GM19468 (cell line): ENCODE data around the gene MYH7B.

ENCODE experiments used
- ATAC-seq: cut with Tn5 transposase; IDR thresholded peaks from one replicate; pipeline ENCODE4 v1.9.1; 2021; ENCODE audit warnings: mild to moderate bottlenecking, moderate library complexity, moderate number of reproducible peaks; ENCODE audit not compliant: unreplicated experiment; ENCODE audit errors: extremely low read depth

Gene MYH7B

DNA sequence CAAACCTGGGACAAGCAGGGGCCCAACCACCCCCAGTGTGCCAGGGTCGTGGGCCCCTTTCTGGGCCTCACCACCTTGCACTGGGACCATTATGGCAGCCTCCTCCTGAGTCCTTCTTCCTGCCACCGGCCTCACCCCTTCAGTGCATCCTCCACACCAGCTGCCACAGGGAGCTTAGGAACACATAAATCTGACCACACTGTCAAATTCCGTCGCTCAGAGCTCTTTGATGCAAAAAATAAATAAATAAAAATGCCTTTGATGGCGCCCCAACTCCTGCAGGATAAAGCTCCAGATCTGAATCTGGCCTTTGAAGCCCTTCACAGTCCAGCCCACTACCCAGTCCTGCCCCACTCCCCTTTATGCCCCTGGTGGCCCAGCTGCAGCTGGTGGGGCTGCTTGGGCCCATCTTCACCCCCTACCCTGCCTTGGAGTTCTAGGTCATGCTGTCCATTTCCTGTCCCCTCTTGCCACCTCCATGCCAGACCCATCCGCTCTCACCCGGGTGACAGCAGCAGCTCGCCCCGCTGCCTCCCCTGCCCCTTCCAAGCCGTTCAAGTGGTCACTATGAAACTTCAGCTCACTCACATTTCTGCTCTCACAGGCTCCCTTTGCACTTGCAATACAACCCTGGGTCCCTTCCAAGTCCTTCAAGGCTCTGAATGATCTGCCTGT lies 16.0 kb downstream of the MYH7B start:
- ATAC-seq, result no peak

DNA sequence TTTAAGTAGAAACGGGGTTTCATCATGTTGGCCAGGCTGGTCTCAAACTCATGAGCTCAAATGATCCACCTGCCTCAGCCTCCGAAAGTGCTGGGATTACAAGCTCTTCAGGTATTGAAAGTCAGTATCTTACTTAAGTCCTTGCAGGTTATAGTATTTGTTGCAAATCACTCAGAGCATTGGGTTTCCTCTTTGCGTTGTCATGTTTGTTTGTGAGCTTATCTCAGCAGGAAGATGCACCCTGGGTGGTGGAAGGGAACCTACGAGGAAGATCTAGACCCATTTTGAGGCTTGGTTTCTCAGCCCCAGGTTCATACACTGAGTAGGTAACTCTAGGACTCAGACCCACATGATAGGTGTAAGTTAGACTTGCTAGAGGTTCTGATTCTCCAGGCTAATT lies 18.6 kb downstream of the MYH7B start:
- no peak for ATAC-seq

DNA sequence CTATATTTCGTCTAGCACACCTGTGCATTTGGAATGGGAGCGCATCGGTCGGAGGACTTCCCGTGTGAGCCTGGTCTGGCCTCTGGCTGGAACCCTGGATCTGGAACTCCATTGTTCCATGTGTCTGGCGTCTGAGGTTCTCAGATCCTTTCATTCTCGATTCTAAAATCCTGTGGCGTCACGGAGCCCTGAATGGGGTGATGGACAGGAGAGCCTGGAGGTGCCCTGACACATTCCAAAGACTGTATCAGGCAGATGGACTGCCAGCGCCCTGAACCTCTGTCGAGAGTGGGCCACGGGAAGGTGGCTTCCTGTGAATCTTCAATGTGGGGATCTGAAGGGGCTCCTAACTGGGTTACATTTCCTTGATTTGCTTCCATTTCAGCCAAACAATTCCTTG lies 20.6 kb downstream of the MYH7B start:
- ATAC-seq, result no peak

DNA sequence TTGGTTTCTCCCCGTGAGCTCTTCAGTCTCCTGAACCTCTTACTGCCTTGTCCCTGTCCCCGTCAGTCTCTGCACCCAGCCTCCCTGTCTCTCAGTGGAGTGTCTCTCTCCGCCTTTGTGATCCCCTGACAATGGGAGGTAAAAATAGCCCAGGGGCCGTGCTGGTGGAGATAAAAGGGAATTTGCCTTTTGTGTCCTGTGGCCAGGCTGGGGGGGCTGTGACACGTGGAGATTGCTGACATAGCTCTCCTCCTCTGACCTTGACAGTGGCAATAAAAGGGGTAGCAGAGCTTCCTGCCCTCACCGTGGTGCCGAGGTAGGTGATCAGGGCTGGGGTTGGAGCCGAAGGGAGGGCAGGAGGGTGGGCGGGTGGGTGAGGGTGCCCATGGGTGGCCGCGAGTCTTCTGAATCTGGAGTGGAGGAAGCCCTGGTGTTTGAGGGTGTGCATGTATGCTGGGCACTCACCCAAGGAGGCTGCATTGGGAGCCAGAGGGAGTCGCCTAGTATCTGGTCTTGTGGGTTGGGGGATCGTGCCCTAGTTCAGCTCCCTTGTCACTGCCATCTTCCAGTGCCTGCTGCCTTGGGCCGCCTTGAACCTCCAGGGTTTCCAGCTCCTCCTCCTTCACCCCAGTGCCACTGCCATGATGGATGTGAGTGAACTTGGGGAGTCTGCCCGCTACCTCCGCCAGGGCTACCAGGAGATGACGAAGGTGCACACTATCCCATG lies 21.9 kb downstream of the MYH7B start:
- no peak for ATAC-seq

DNA sequence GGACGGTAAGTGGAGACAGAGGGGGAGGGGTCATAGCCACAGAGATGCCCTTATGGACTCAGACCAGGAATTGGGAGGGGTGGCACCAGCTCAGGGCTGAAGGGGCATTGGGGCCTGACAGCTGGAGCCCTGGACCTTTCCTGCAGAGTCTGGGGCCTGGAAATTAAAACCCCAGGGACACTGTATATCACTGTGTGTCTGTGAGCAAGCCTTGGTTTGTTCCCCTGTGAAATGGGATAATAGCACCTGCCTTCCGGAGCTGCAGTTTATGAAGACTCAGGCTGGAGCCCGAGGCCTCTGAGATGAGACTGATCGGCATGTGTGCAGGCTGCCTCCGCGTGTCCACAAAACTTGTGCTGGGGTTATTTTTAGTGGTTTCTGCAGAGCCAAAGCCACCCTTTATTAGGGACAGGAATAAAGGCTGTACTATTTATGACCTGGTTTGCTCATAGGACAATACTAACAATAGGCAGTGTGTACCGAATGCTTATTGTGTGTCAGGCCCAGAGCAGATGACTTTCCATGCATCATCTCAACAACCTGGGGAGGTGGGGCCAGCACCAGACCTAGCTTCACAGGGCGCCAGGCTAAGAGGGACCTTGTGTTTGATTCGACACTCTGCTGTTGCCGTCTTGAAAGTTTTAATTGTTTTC lies 22.6 kb downstream of the MYH7B start:
- no peak for ATAC-seq

DNA sequence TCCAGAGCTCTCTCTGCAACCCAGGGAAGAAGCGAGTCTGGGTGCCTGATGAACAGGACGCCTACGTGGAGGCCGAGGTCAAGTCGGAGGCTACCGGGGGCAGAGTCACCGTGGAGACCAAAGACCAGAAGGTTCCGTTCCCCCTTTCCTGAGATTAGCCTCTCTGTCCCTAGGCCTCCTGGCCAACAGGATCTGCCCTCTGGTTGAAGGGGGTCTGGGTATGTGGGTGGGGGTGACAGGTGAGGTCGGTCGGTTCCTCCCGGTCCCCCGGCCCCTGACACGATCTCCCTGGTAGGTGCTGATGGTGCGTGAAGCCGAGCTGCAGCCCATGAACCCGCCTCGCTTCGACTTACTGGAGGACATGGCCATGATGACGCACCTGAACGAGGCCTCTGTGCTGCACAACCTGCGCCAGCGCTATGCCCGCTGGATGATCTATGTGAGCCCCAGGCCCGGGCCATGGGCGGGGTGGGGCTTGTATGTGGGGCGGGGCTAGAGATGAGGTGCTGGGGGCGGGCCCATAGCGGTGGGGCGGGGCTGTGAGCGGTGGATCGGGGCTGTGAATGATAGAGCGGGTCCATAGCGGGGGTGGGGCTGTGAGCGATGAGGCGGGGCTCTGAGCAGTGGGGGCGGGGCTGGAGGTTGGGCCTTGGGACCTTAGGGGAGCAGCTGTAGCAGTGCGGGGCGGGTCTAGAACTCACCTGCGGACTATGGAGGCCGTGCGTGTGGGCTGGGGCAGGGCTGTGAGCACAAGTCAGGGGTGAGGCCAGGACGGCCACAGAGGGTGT lies 23.9 kb downstream of the MYH7B start:
- no peak for ATAC-seq

DNA sequence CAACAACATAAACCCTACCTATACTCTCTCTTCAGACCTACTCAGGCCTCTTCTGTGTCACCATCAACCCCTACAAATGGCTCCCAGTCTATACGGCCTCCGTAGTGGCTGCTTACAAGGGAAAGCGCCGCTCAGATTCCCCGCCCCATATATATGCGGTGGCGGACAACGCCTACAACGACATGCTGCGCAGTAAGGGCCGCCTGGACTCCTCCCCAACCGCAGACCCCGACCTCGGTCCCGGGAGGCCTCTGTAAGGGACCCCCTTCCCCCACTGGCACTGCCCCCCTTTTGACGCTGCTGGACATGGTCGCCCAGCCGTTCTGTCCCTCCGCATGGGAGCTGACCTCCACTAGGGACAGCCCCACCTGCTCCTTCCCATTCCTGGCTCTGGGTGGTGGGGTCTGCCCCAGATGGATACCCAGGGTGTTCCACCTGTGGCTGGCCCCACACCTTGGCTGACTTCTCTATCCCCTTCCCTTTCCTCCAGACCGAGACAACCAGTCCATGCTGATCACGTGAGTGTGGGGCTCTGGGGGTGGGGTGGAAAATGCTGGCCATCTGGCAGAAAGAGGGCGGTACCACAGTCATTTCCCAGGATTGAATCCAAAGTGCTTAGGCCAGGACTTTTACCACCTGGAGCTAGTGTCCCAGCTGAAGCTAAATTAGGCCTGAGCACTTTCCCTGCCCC lies 25.0 kb downstream of the MYH7B start:
- ATAC-seq, result no peak

DNA sequence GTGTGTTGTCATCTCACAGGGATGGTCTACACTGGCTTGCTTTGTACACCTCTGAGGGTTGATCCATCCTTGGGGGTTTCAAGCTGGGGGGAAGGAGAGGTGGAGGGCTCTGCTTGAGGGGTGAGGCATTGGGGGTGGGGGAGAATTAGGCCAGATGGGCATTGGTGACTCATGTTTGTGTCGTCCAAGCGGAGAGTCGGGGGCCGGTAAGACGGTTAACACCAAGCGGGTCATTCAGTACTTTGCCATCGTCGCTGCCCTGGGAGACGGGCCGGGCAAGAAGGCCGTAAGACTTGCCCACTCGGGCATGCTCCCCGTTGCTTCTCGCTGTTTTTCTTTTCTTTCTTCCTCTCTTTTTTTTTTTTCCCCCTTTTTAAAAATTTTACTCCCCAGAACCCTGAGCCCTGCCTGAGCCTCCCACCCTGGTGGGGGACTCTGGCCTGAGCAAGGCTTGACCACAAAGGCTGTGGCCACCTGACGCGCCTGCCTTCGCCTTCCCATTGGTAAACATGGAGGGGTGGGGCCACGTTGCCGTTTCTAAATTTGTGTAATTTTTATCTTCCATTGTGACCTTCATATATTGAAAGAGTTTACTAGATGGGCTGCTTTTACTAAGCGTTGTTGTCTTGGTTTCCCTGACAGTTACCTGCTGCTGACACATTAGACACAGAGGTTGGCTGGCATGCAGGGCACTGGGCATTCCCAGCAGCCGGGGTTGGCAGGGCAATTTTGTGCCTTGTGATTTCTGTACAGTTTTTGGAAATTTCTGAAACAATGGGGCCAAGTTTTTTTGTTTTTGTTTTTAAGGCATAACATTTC lies 26.8 kb downstream of the MYH7B start:
- ATAC-seq, result no peak

DNA sequence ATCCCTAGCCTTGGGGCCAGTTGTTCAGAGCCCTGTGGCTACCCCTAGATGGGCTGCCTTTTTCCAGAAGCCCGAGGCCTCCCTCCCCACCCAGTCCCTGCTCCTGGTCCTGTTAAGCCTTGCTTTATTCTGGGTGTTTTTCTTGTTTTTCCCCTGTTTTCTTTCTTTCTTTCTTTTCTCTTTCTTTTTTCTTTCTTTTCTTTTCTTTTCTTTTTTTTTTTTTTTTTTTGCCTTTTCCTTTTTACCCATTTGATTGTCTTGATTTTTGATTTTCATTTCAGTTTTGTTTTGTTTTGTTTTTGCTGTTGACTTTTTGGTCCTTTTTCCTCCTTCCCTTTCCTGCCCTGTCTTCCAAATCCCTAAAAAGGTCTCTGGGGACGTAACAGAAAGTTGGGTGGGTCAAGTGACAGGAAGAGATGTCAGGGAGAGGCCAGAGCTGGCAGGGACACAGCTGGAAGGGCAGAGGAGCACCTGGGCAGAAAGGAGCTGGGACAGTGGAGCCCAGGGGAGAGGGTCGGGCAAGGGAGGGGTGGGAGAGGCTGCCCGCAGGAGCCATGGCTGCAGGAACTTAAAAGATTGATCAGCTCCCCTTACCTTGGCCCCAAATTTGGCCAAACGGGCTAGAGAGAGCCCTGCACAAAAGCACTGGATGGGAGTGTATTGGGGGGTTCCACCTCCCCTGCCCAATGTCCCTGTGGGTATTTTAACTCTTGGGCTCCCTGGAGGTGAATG lies 27.6 kb downstream of the MYH7B start:
- no peak for ATAC-seq

DNA sequence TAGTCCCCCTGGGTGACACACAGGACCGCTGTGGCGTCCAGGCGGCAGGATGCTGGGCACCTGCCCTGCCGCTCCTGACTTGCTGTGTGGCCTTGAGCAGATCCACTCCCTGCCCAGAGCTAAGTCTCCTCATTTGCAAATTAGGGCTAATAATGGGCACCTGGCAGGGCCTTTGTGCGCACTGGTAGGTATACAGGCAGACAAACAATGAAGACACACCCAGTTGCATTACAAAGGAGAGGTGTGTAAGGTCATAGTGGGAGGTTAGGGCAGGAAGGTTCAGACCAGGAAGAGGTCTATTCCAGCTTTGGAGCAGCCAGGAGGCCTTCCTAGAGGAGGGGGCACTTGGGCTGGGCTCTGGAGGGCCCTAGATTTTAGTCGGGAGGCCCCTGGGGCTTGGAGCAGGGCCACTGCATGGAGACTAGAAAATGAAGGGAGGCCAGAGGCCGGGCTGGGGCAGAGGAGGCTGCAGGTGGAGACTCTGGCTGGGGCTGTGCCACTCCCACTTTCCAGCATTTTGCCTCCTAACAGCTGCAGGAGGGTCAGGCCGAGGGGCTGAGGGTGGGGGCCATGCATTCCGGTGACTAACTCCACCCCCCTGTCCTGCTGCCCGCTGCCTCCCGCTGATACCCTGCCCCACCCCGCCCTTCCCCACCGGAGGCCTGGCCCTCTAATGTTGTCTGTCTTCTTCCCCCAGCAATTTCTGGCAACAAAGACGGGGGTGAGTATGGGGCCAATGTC lies 28.5 kb downstream of the MYH7B start:
- no peak for ATAC-seq

DNA sequence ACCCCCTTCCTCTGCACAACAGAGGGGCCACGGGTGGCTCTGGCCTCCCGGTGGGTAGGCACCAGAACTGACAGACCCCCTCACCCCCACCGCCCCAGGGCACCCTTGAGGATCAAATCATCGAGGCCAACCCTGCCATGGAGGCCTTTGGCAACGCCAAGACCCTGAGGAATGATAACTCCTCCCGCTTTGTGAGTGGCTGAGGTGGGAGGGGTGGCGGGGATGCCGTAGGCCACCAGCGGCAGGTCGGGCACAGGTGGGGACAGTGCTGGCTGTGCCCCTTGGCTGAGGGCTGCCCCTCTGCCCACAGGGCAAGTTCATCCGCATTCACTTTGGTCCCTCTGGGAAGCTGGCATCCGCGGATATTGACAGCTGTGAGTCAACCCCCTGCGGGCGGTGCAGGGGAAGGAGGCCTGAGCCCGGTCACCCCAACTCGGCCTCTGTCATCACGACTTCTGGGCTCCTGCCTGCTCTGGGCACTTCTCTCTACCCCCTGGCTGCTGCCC lies 29.1 kb downstream of the MYH7B start:
- ATAC-seq, result no peak

DNA sequence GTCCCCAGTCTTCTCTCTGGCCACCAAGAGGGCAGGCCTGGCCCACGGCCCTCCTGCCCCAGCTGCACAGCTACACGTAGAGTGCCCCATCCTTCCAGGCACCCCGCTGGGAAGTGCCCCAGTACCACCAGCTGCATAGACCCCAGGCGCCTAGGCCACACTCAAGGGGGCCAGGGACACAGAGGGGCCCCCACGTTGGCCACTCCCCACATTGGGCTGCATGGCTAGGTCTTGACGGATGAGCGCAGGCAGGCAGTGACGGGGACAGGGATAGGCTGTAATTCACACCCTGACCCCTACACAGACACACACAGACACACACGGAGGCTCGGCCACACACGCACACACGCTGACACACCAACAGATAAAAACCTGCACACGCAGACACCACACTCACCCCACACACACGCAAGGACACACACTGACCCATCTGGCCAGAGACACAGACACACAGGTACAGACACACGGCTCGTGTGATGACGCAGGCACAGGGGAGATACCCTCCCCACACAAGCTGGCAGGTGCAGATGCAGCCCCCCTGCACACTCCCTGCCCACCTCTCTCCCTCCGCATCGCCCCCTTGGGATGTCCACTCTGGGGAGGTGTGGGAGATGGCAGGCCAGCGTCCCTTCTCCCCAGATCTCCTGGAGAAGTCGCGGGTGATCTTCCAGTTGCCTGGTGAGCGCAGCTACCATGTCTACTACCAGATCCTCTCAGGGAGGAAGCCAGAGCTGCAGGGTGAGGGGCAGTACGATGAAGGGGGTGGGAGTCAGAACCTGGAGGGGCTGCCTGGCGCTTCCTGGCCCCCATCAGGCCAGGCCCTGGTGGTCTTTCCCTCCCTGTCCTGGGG lies 30.0 kb downstream of the MYH7B start:
- no peak for ATAC-seq

DNA sequence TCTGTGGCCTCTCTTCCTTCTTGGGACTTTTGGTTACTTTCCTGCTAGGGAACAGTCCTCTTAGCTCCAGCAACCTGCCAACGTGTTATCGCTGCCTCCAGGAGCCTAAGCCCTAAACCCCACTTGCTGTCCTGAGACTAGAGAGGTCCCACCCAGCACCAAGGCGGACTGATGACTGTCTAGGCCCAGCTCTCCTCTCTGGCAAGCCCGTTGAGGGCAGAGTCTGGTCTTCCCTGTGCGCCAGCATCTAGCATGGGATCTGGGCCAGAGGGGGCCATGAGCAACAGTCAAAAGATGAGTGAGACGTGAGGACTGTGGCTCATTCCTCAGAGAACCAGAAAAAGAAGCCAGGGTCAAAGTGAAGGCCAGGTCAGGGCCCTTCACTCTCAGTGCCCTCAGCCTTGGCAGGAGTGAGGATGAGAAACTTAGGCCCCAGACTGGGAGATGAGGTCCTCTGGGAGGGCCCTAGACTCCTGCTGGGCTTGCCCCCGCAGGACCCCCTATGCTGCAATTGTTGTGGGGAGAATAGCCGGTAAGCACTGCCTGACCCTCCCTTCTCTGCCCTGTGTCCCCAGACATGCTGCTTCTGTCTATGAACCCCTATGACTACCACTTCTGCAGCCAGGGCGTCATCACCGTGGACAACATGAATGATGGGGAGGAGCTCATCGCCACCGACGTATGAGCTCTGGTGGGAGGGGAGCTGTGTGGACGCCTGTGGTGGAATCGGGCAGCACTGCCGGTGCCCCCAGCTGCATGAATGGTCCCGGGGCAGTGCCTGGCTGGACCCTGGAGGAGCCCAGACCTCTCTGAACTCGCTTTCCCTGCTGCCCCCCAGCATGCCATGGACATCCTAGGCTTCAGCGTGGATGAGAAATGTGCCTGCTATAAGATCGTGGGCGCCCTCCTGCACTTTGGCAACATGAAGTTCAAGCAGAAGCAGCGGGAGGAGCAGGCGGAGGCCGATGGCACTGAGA lies 30.9 kb downstream of the MYH7B start:
- ATAC-seq, result no peak

DNA sequence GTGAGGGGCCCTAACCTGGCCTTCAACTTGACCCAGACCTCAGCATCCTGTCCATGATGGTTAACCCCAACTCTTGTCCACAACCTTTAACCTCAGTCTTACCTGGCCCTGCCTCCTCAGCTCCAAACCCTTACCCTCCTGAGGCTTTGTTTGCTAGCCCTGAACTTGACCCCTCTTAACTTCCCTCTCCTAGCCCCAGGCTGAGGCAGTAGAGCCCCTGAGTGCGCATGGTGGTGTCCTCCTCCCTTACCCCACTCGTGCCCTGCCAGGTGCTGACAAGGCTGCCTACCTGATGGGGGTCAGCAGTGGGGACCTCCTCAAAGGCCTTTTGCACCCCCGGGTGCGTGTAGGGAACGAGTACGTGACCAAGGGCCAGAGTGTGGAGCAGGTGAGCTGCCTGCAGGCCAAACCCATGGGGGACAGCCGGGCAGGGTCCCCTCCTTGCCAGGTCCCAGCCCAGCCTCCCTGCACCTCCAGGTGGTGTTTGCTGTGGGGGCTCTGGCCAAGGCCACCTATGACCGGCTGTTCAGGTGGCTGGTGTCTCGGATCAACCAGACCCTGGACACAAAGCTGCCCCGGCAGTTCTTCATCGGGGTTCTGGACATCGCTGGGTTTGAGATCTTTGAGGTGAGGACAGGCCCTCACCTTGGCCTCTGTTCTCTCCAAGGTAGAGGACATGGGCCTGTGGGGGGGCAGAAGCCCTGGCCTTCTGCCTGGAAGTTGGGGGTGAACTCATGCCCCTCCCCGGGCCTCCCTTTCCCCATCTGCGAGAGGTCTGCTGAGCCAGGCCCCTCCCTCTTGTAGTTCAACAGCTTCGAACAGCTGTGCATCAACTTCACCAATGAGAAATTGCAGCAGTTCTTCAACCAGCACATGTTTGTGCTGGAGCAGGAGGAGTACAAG lies 31.9 kb downstream of the MYH7B start:
- ATAC-seq, result no peak

DNA sequence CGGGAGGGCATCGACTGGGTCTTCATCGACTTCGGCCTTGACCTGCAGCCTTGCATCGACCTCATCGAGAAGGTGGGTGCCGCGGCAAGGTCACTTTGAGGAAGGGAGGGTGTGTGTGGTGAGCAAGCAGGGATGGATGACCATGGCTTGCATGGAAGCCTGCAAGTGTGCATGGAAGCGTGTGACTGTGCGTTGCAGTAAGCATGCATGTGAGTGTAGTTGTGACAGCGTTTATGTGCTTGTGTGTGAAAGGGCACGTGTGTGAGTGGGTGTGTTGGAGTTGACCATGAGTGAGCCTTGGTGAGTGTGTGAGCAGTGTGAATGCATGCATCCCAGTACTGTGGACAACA lies 32.5 kb downstream of the MYH7B start:
- no peak for ATAC-seq
